GM12878 (cell line): ENCODE measurements around the gene KIRREL3. TPM values are rescaled to one million over a fixed set of nuclear protein-coding genes. Genes with fewer than 3 reads are reported as not detected.

ENCODE experiments used
- ATAC-seq: fragments of 200-7000 bp; cut with Tn5 transposase; 3 replicates; pipeline ENCODE4 v1.9.1; 2020; ENCODE audit warnings: mild to moderate bottlenecking, moderate library complexity
- BruUV-seq: library from RNA; stranded (reverse); fragments of 400-500 nt; replicated peaks from 2 replicates; lab custom pipeline; 2021; lab: Mats Ljungman, UMichigan
- CTCF ChIA-PET: fragments of 300-600 bp; sonication (Branson Sonifier 250); formaldehyde crosslinking; extraction: SDS; loops from one replicate; lab custom pipeline; 2021; ENCODE audit warnings: inconsistent platforms; lab: Yijun Ruan, JAX
- POLR2A ChIA-PET: fragments of 350-600 bp; formaldehyde crosslinking; extraction: SDS; loops from one replicate; lab custom pipeline; 2021; ENCODE audit warnings: inconsistent platforms; lab: Charles Lee
- RAD21 ChIA-PET: fragments of 300-600 bp; sonication (Branson Sonifier 250); formaldehyde crosslinking; loops from one replicate; lab custom pipeline; 2023; ENCODE audit warnings: antibody characterized with exemption; ENCODE audit not compliant: unreplicated experiment; lab: Charles Lee
- SMC1A ChIA-PET: fragments of 300-600 bp; sonication (Branson Sonifier 250); formaldehyde crosslinking; loops from one replicate; lab custom pipeline; 2023; ENCODE audit not compliant: unreplicated experiment, uncharacterized antibody; lab: Charles Lee
- DNase-seq: peaks from one replicate; pipeline ENCODE4 v3.0.0-alpha.2; 2011; ENCODE audit warnings: low read depth, low spot score
- FAIRE-seq: peaks from 3 replicates; lab custom pipeline; 2011; peaks lifted over from hg19 to GRCh38; lab: Jason Lieb, UNC
- H2AFZ ChIP-seq: 2 replicates; pipeline ENCODE4 v1.6.0; 2011; ENCODE audit warnings: low read depth, low read length, control low read depth; ENCODE audit not compliant: control insufficient read depth
- H3K27ac ChIP-seq: 2 replicates; pipeline ENCODE4 v1.5.1; 2011; ENCODE audit warnings: control low read depth; ENCODE audit not compliant: control insufficient read depth, insufficient read depth
- H3K27me3 ChIP-seq, 2 experiments: replicated peaks in 1 of 2; 2 replicates each; pipeline versions ENCODE4 v1.6.0 to v1.6.1; 2011; ENCODE audit warnings: low read length in 1 of 2; ENCODE audit not compliant: control insufficient read depth in 2 of 2, insufficient read depth in 2 of 2
- H3K36me3 ChIP-seq, 2 experiments: 2 replicates each; pipeline ENCODE4 v1.5.1; 2011; ENCODE audit warnings: low read length in 1 of 2; ENCODE audit not compliant: control insufficient read depth in 2 of 2, insufficient read depth in 2 of 2
- H3K4me1 ChIP-seq: 2 replicates; pipeline ENCODE4 v1.6.1; 2011; ENCODE audit warnings: mild to moderate bottlenecking, low read length, moderate library complexity, mixed read lengths; ENCODE audit not compliant: control insufficient read depth, insufficient read depth
- H3K4me2 ChIP-seq: 2 replicates; pipeline ENCODE4 v1.6.0; 2011; ENCODE audit warnings: control low read depth; ENCODE audit not compliant: control insufficient read depth, insufficient read depth
- H3K4me3 ChIP-seq: fragments of 200-600 bp; sonication (generic); 2 replicates; pipeline ENCODE4 v1.5.1; 2016
- H3K79me2 ChIP-seq: 2 replicates; pipeline ENCODE4 v1.6.0; 2011; ENCODE audit warnings: low read length; ENCODE audit not compliant: control insufficient read depth, insufficient read depth
- H3K9ac ChIP-seq: 2 replicates; pipeline ENCODE4 v1.8.0; 2011; ENCODE audit warnings: low read length, control low read depth, mixed read lengths; ENCODE audit not compliant: control insufficient read depth, insufficient read depth
- H3K9me3 ChIP-seq: replicated peaks from 3 replicates; pipeline ENCODE4 v1.5.1; 2011; ENCODE audit warnings: mild to moderate bottlenecking, low read length; ENCODE audit not compliant: control insufficient read depth, insufficient read depth
- H4K20me1 ChIP-seq: 2 replicates; pipeline ENCODE4 v1.6.0; 2011; ENCODE audit not compliant: control insufficient read depth, insufficient read depth
- ATF7 ChIP-seq: fragments of 450-650 bp; IDR thresholded peaks from 2 replicates; pipeline ENCODE4 v1.6.1; 2016; ENCODE audit warnings: low read depth, mild to moderate bottlenecking
- BACH1 ChIP-seq: fragments of 450-650 bp; IDR thresholded peaks from 2 replicates; pipeline ENCODE4 v1.6.1; 2017; ENCODE audit warnings: mild to moderate bottlenecking, borderline replicate concordance
- FOXM1 ChIP-seq: IDR thresholded peaks from 2 replicates; pipeline ENCODE4 v1.6.1; 2012; ENCODE audit warnings: low read depth, mild to moderate bottlenecking, inconsistent platforms, low read length, moderate library complexity
- IKZF1 ChIP-seq: fragments of 450-650 bp; conservative IDR thresholded peaks from 2 replicates; pipeline ENCODE4 v1.6.1; 2017; ENCODE audit warnings: antibody characterized with exemption, mild to moderate bottlenecking
- MTA2 ChIP-seq: fragments of 450-650 bp; IDR thresholded peaks from 2 replicates; pipeline ENCODE4 v1.6.1; 2016; ENCODE audit warnings: low read depth, mild to moderate bottlenecking, moderate library complexity
- NFYA ChIP-seq: IDR thresholded peaks from 2 replicates; pipeline ENCODE4 v1.6.1; 2011; ENCODE audit warnings: low read depth, mild to moderate bottlenecking, low read length, improper control_type of control experiment, borderline replicate concordance
- PAX5 ChIP-seq: IDR thresholded peaks from 2 replicates; pipeline ENCODE4 v1.6.1; 2011; ENCODE audit warnings: low read depth, low read length, borderline replicate concordance
- PRDM15 ChIP-seq: fragments of 450-650 bp; formaldehyde crosslinking; IDR thresholded peaks from 2 replicates; pipeline ENCODE4 v1.4.0; 2020; ENCODE audit warnings: mild to moderate bottlenecking, moderate library complexity
- RBBP5 ChIP-seq: fragments of 200-600 bp; sonication (generic); conservative IDR thresholded peaks from 2 replicates; pipeline ENCODE4 v1.6.1; 2016
- SREBF1 ChIP-seq: IDR thresholded peaks from 2 replicates; pipeline ENCODE4 v1.6.1; 2012; ENCODE audit warnings: mild to moderate bottlenecking, low read length
- STAT3 ChIP-seq: IDR thresholded peaks from 2 replicates; pipeline ENCODE4 v1.6.1; 2011; ENCODE audit warnings: low read depth, low read length, improper control_type of control experiment
- TAF1 ChIP-seq: IDR thresholded peaks from 2 replicates; pipeline ENCODE4 v1.6.1; 2011; ENCODE audit warnings: mild to moderate bottlenecking, low read depth, low read length, borderline replicate concordance
- TBL1XR1 ChIP-seq: IDR thresholded peaks from 2 replicates; pipeline ENCODE4 v1.6.1; 2012; ENCODE audit warnings: low read depth, low read length, improper control_type of control experiment
- USF2 ChIP-seq: IDR thresholded peaks from 2 replicates; pipeline ENCODE4 v1.6.1; 2011; ENCODE audit warnings: low read depth, low read length, improper control_type of control experiment, borderline replicate concordance
- WRNIP1 ChIP-seq: IDR thresholded peaks from 2 replicates; pipeline ENCODE4 v1.6.1; 2011; ENCODE audit warnings: low read depth, low read length, improper control_type of control experiment, borderline replicate concordance
- WGBS: methylation state at CpG from one replicate; pipeline ENCODE4 v1.1.6; 2016; ENCODE audit warnings: low lambda C conversion rate; ENCODE audit not compliant: insufficient replicate concordance, insufficient coverage; ENCODE audit errors: missing lambda C conversion rate; 5-methylcytosine and 5-hydroxymethylcytosine counted together
- in situ Hi-C: fragments of 300-500 bp; cut with MboI; formaldehyde crosslinking; loops from 9 replicates; pipeline ENCODE4 v1.14.3; 2018; ENCODE audit warnings: mixed read lengths
- intact Hi-C: fragments of 100-400 bp; cut with micrococcal nuclease; formaldehyde crosslinking; loops from one replicate; pipeline ENCODE4 v1.14.2; 2022; ENCODE audit not compliant: unreplicated experiment
- polyA plus RNA-seq, 11 experiments: library from polyadenylated mRNA; depleted of rRNA in 4 of 11; unstranded in 6 of 11; stranded (reverse) in 5 of 11; fragments of >200 nt; fragmentation: Nextera tagmentation in 4 of 11; fragmentation: Illumina TruSeq in 1 of 11; extraction: Ambion mirVana in 4 of 11; extraction: Trizol in 1 of 11; gene quantifications; 1 replicate in 1 of 11; 2 replicates in 10 of 11; pipeline versions ENCODE4 v1.2.1 to v1.2.3, GENCODE V29; 2011 to 2016; ENCODE audit warnings: inconsistent platforms in 2 of 11, missing spikeins in 2 of 11, low read depth in 1 of 11
- total RNA-seq, 4 experiments: library from RNA; depleted of rRNA in 3 of 4; stranded (reverse); fragments of >200 nt in 3 of 4; fragmentation: Illumina TruSeq in 1 of 4; extraction: Trizol in 1 of 4; gene quantifications; 2 replicates each; pipeline versions ENCODE4 v1.2.1 to v1.2.3, GENCODE V29; 2013 to 2021
- TF ChIP-seq, protein P1 (sequence below), 3 experiments: IDR thresholded peaks in 2 of 3; conservative IDR thresholded peaks in 1 of 3; 2 replicates each; pipeline ENCODE4 v1.5.1; 2011; ENCODE audit warnings: low read depth in 3 of 3, low read length in 3 of 3, mild to moderate bottlenecking in 3 of 3, control low read depth in 2 of 3, moderate library complexity in 2 of 3, inconsistent platforms in 1 of 3, mixed read lengths in 1 of 3; ENCODE audit not compliant: control insufficient read depth in 2 of 3, insufficient read depth in 1 of 3; ENCODE audit errors: extremely low read depth in 1 of 3

KIRREL3 gene
- total and polyA plus RNA-seq, 10 of the 15 experiments (the other 5 are each of a cell fraction or from before 2014, with no cell fraction given) = under 0.01 TPM; not detected in 9

- no peak for TF ChIP-seq WRNIP1
- no peak for TF ChIP-seq PAX5
- TF ChIP-seq SREBF1 = no peak
- no peak for TF ChIP-seq BACH1
- TF ChIP-seq MTA2 = no peak
- no peak for TF ChIP-seq IKZF1
- no peak for TF ChIP-seq NFYA
- no peak for TF ChIP-seq ATF7
- no peak for TF ChIP-seq RBBP5
- TF ChIP-seq STAT3 = no peak
- TF ChIP-seq TAF1 = no peak
- TF ChIP-seq, protein P1, sequence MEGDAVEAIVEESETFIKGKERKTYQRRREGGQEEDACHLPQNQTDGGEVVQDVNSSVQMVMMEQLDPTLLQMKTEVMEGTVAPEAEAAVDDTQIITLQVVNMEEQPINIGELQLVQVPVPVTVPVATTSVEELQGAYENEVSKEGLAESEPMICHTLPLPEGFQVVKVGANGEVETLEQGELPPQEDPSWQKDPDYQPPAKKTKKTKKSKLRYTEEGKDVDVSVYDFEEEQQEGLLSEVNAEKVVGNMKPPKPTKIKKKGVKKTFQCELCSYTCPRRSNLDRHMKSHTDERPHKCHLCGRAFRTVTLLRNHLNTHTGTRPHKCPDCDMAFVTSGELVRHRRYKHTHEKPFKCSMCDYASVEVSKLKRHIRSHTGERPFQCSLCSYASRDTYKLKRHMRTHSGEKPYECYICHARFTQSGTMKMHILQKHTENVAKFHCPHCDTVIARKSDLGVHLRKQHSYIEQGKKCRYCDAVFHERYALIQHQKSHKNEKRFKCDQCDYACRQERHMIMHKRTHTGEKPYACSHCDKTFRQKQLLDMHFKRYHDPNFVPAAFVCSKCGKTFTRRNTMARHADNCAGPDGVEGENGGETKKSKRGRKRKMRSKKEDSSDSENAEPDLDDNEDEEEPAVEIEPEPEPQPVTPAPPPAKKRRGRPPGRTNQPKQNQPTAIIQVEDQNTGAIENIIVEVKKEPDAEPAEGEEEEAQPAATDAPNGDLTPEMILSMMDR (IDR thresholded peaks at IDR 0.05 in 2 of 3, conservative IDR thresholded peaks at IDR 0.05 in 1 of 3; ENCODE audit: control insufficient read depth in 2 of 3, extremely low read depth in 1 of 3, insufficient read depth in 1 of 3, low read depth in 3 of 3, low read length in 3 of 3) = no peak
- no peak for TF ChIP-seq USF2
- TF ChIP-seq PRDM15 (CRISPR knock-in tag) = no peak
- TF ChIP-seq FOXM1 = no peak
- no peak for TF ChIP-seq TBL1XR1
- peaks cover 0 to 2% of the 10 kb centered on the region in 2 experiments; a peak in 2 of 4 replicates for H3K27me3 ChIP-seq
- H3K4me1 ChIP-seq = peaks cover 13% of the 10 kb centered on the region
- peak overlapping the region; percentile 24 for H3K4me2 ChIP-seq
- ChIA-PET POLR2A (no interaction called here), CTCF (interaction anchor here (0.8 to 1.6 kb wide), 4 partner anchors 64 to 106 kb away, joined by 3 to 8 read pairs (median 3); no protein-coding TSS in a partner anchor), SMC1A (interaction anchor here (2.1 kb wide), 1 partner anchor 106 kb away, joined by 12 read pairs; no protein-coding TSS in a partner anchor), RAD21 (no interaction called here)
- no TSS peak for BruUV-seq
- H3K4me3 ChIP-seq = 0 out of 2 replicates have a peak overlapping the region, but pooled peaks have one; percentile 17
- no peak for DNase-seq
- WGBS = 61% methylated on average over 12 of the region's 12 CpGs
- intact Hi-C loops = loop anchor here (5.0 kb wide), 1 partner anchor 60 kb away; the partner anchor contains the start of gene ST3GAL4
- H3K79me2 ChIP-seq = no peaks in the 10 kb centered on the region
- FAIRE-seq = no peak
- no peaks in the 10 kb centered on the region for H4K20me1 ChIP-seq
- no peak overlapping the region for H3K27ac ChIP-seq
- H3K36me3 ChIP-seq = no peaks in the 10 kb centered on the region
- ATAC-seq = no peak
- H3K9ac ChIP-seq = no peak overlapping the region
- no peaks in the 10 kb centered on the region for H3K9me3 ChIP-seq
- in situ Hi-C loops = no loop called here
- H2AFZ ChIP-seq = no peak overlapping the region
These were observed 583.3 kb downstream of the KIRREL3 start for GRCh38 chr11:126417091-126417862.
